Measurements from ENCODE around the gene MRPS9.

Gene MRPS9

GRCh38 chr2:105080461-105080860 is 42.6 kb downstream of the MRPS9 start:
- DNase-seq = no peak

GRCh38 chr2:105081006-105081601 is 43.2 kb downstream of the MRPS9 start:
- DNase-seq = no peak

DNA sequence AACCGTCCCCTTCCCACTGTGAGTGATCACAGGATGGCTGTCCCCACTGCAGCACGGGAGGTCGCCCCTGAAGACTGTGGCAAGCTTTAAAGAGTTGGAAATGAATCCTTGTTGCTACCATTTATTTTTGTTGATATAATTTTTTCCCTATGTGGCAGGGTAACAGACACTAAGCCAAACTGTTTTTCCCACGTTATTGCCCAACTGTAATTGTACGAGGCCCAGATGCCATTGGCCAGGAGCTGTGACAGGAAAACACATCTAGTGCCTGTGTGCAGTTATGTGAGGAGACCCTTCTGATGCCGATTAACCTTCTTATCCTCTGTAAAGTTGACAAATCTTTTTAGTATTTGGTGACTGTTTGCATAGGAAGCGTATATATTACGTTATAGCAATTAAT is 44.2 kb downstream of the MRPS9 start:
- no peak for DNase-seq

- no peak for DNase-seq
Measured at GRCh38 chr2:105085525-105085924, 47.7 kb downstream of the MRPS9 start.

DNA sequence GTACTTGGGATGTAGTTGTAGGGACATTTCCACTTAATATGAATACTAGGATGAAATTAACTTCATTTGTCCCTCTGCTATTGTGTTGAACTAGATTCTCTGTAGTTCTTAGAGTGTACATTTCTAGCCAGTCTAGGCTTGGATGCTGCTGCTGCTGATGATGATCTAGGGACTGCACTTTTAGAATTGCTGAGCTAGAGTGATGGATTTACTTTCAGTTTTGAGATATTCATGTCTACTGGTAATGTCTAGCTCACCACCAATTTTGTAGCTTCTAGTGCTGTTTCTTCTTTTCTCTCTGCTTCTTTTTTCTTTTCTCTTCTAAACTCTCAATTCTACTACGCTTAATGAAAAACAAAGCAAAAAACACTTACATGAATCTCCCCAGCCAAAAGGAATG is 49.4 kb downstream of the MRPS9 start:
- DNase-seq = no peak

DNA sequence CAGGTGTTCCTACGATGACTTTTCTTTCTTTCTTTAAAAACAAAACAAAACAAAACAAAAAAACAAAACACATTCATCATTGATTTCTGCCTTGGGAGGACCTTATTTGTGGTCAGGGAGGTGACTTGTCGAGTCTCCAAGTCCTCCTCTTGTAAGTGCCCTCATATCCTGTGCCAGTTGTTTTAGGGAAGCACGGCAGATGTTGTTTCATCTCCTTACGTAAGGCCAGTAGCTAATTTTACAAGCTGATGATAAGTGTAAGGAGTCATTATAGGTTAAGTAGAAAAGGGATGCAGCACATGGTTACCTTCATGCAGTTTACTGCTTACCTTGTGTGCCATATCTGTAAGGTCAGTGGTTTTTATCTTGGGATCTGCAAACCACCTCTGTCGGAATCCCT is 52.2 kb downstream of the MRPS9 start:
- no peak for DNase-seq

DNA sequence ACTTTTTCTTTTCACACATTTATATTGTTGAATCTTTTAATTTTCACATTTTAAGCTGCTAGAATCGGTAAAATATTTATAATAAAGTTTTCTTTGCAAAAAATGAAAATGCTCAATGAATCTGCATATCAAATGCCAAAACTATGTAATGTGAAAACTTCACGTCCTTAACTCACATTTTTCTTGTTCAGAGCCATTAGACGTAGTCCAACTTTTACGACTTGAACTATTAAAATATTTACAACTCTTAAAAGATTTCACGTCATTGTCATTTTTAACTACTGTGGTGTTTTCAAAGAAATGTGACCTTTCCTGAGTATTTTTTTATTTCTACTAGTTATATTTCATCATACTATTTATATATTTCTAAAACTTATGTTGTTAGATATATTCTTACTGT is 54.9 kb downstream of the MRPS9 start:
- DNase-seq = no peak

DNA sequence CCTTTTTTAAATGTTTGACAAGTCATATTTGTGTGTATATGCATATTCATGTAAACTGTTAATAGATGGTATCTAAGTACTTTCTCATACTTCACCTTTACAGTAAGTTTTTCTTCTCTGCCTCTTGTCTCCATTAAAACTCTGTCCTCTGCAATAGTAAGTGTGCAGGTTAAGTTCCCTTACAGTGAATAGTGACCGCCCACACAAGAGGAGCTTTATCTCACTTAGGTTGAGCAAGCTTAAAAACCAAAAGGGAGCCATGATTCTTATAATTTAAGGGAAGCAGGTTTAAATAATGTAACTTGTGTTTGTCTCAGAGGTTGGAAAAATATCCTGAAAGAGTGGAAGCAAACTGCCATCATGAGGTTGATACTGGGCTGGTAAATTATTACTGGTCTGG is 61.3 kb downstream of the MRPS9 start:
- no peak for DNase-seq

DNA sequence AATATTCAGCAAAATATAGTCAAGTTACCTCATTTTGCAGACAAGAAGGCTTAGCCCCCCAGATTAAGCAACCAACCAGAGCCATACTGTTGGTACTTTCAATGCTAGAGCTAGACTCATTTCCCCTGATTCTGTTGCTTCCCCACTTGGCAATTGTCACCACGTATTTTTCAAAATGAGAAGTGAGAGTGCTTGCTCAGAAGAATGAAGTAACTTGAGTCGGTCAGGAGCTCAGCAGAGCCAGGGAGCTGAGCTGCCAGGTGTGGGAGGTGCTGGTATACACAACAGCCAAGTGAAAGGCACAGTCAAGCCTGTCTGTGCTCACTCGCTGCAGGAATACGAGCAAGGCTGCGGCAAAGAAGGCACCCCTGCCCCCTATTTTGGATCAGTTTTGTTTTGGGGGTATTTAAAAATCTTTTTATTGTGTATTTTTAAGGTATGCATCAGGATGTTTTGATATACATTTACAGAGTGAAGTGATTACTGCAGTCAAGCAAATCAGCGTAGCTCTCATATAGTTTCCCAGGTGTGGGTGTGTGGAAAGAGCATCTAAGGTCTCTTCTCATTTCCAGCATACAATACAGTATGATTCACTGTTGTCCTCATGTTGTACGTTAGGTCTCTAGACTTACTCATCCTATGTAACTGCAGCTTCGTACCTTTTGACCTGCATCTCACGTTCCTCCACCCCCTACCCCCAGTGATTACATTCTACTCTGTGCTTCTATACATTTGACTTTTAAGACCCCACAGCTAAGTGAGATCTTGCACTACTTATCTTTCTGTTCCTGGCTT is 62.4 kb downstream of the MRPS9 start:
- no peak for DNase-seq

DNA sequence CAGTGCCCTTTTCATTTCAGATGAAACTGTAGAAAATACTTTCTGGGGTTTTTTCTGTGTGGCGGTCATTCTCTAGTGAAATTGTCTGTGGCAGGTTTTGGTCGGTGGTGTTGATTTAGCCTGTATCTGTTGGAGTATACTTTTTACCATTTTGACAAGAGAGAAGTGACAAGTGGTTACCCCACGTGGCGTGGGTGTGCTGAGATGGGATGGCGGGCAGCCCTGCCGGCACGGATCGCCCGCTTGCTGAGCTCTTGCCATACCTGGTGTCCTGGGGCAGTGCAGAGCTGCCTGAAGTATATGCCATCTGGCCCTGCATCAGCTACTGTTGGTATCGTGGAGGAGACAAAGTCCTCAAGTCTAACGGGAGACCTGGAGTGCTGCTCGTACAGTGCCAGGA is 64.1 kb downstream of the MRPS9 start:
- DNase-seq = no peak

GRCh38 chr2:105102963-105103421 is 65.1 kb downstream of the MRPS9 start:
- no peak for DNase-seq

GRCh38 chr2:105103481-105103880 is 65.6 kb downstream of the MRPS9 start:
- DNase-seq = no peak

- no peak for DNase-seq
Measured at GRCh38 chr2:105104208-105104731, 66.4 kb downstream of the MRPS9 start.

GRCh38 chr2:105110295-105110829 is 72.5 kb downstream of the MRPS9 start:
- no peak for DNase-seq

GRCh38 chr2:105111365-105112150 is 73.7 kb downstream of the MRPS9 start:
- DNase-seq = no peak

- no peak for DNase-seq
Measured at GRCh38 chr2:105112345-105112744, 74.5 kb downstream of the MRPS9 start.

DNA sequence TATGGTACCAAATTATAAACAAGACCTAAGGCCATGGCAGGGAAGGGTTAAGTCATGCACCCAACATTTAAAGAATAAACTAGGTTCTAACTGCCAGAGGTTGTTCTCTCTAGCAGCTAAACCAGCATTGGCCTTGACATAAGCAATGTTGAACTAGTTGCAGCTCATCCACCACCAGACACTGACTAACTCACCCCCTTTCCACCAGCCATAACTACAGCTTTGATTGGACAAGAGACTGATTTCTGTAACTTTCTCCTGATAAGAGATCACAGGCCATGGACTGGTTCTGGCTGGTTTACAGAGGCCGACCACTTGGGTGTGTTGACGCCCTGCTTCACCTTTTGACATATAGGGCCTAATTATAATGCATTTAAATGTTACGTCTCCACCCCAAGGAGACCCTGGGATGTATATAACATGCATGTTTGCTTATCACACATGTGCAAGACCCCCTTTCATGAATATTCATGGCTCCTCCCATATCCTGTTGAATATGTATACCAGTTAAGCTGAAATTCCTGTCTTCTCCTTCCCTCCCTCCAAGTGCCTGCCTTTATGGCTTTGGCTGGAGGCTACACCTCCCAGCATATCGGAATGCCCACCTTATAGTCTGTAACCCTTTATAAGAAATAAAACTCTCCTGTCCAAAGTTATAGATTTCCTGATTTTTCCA is 75.9 kb downstream of the MRPS9 start:
- DNase-seq = no peak

- no peak for DNase-seq
Measured at GRCh38 chr2:105114551-105114950, 76.7 kb downstream of the MRPS9 start.

DNA sequence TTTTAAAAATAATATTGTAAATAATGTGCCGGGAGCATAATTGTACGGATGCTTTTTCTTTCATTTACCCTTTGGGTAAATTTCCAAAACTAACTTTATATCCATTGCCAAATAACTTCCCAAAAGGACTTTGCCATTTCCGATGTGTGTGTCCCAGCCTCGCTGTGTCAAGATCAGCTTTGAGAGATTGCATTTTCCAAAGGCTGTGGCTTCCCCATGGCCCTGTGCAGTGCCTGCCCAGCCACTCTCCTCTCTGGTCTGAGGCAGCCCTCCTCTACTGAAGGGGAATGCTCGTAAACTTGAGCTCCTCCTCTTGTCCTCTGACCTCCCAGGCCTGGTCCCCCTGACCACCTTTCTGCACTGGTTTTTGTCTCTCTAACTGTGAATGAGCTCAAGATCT is 78.5 kb downstream of the MRPS9 start:
- no peak for DNase-seq

GRCh38 chr2:105117565-105117964 is 79.7 kb downstream of the MRPS9 start:
- DNase-seq = no peak

GRCh38 chr2:105118960-105119359 is 81.1 kb downstream of the MRPS9 start:
- no peak for DNase-seq

DNA sequence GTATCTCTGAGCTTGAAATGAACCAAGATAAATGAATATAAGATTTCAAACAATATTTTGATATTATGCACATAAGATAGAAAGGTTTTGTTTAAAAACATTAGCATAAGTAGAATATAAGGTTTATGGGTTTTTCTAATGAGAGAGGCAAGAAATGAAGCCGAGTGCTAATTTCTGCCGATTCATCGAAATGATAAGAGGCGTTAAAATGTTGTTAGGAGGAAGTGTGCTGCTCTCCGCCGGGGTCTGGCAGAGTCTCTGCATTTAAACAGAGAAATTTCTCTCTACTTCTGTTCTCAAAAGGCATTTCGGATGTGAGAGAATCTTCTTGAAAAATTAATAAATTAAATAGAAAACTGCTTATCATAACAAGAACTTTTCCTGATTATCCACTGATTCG is 83.6 kb downstream of the MRPS9 start:
- no peak for DNase-seq

GRCh38 chr2:105125428-105125827 is 87.6 kb downstream of the MRPS9 start:
- no peak for DNase-seq

Measured in effector CD8-positive, alpha-beta T cell (primary cell).